Kidney capillary endothelial cell (primary cell): ENCODE data around the gene F13A1.

Experiments
- DNase-seq: peaks from one replicate; pipeline ENCODE4 v3.0.0-alpha.2; 2018; ENCODE audit warnings: low spot score

The F13A1 gene

GRCh38 chr6:6319952-6320811, at the start of gene F13A1:
Gene F13A1 (minus strand): TSS chr6:6320662. CDS start chr6:6318664, 1,998 bp downstream.
- no peak for DNase-seq

GRCh38 chr6:6368684-6369052, 48.2 kb upstream of the F13A1 start:
- DNase-seq, result no peak

GRCh38 chr6:6368040-6368683, 47.7 kb upstream of the F13A1 start:
- no peak for DNase-seq

GRCh38 chr6:6366803-6367202, 46.3 kb upstream of the F13A1 start:
- DNase-seq, result no peak

GRCh38 chr6:6365242-6365641, 44.8 kb upstream of the F13A1 start:
- no peak for DNase-seq

GRCh38 chr6:6362056-6362840, 41.8 kb upstream of the F13A1 start:
- DNase-seq, result peak; percentile 25

GRCh38 chr6:6357530-6357929, 37.1 kb upstream of the F13A1 start:
- no peak for DNase-seq

- no peak for DNase-seq
Measured at GRCh38 chr6:6357032-6357431, 36.6 kb upstream of the F13A1 start.

GRCh38 chr6:6352772-6353171, 32.3 kb upstream of the F13A1 start:
- DNase-seq, result no peak

GRCh38 chr6:6351511-6352025, 31.1 kb upstream of the F13A1 start:
- DNase-seq, result no peak

GRCh38 chr6:6350696-6351095, 30.2 kb upstream of the F13A1 start:
- no peak for DNase-seq

GRCh38 chr6:6348256-6348655, 27.8 kb upstream of the F13A1 start:
- DNase-seq, result no peak

GRCh38 chr6:6346427-6347023, 26.1 kb upstream of the F13A1 start:
- DNase-seq, result no peak

- peak; percentile 40 for DNase-seq
Measured at GRCh38 chr6:6333501-6333900, 13.0 kb upstream of the F13A1 start.

GRCh38 chr6:6332811-6333244, 12.4 kb upstream of the F13A1 start:
- no peak for DNase-seq

- DNase-seq, result no peak
Measured at GRCh38 chr6:6331946-6332601, 11.6 kb upstream of the F13A1 start.

- no peak for DNase-seq
Measured at GRCh38 chr6:6331393-6331792, 10.9 kb upstream of the F13A1 start.

- no peak for DNase-seq
Measured at GRCh38 chr6:6330407-6330806, 9.9 kb upstream of the F13A1 start.

GRCh38 chr6:6328451-6328850, 8.0 kb upstream of the F13A1 start:
- no peak for DNase-seq

GRCh38 chr6:6323352-6323751, 2.9 kb upstream of the F13A1 start:
- no peak for DNase-seq

GRCh38 chr6:6320901-6321300, 439 bp upstream of the F13A1 start:
- DNase-seq, result peak; percentile 50
